Endodermal cell (in vitro differentiated cells): Measurements from ENCODE around the gene PLEKHA6. TPM values are rescaled to one million over a fixed set of nuclear protein-coding genes. Genes with fewer than 3 reads are reported as not detected.
"Not testable (repeated sequence)": the region's sequence is repeated elsewhere in the genome, so short reads cannot be mapped to it uniquely, and the experiment has no call there.

ENCODE experiments used
- DNase-seq: peaks from one replicate; pipeline ENCODE4 v3.0.0-alpha.2; 2017
- H3K27ac ChIP-seq: 2 replicates; pipeline ENCODE4 v1.5.1; 2013; ENCODE audit warnings: mild to moderate bottlenecking, low read depth, low read length, moderate library complexity
- H3K27me3 ChIP-seq: 2 replicates; pipeline ENCODE4 v1.6.1; 2013; ENCODE audit warnings: mild to moderate bottlenecking, low read length, moderate library complexity; ENCODE audit not compliant: insufficient read depth, control insufficient read depth, poor library complexity, severe bottlenecking
- H3K36me3 ChIP-seq: 2 replicates; pipeline ENCODE4 v1.7.0; 2013; ENCODE audit warnings: mild to moderate bottlenecking, low read length, moderate library complexity; ENCODE audit not compliant: control insufficient read depth, insufficient read depth
- H3K4me1 ChIP-seq: one replicate; pipeline ENCODE4 v1.7.0; 2013; ENCODE audit warnings: low read length; ENCODE audit not compliant: control insufficient read depth, insufficient read depth
- H3K4me3 ChIP-seq: 2 replicates; pipeline ENCODE4 v1.5.1; 2013; ENCODE audit warnings: mild to moderate bottlenecking, low read length, moderate library complexity
- H3K9ac ChIP-seq: 2 replicates; pipeline ENCODE4 v1.6.1; 2013; ENCODE audit warnings: mild to moderate bottlenecking, low read length, moderate library complexity; ENCODE audit not compliant: poor library complexity, severe bottlenecking; ENCODE audit errors: extremely low read depth
- H3K9me3 ChIP-seq: 2 replicates; pipeline ENCODE4 v1.6.1; 2013; ENCODE audit warnings: mild to moderate bottlenecking, low read length, moderate library complexity; ENCODE audit not compliant: control insufficient read depth
- H3K27ac Mint-ChIP-seq: 2 replicates; pipeline ENCODE4 v1.8.0; 2020; ENCODE audit warnings: mixed read lengths
- H3K27me3 Mint-ChIP-seq: 2 replicates; pipeline ENCODE4 v1.8.0; 2021; ENCODE audit warnings: mild to moderate bottlenecking, mixed read lengths; ENCODE audit not compliant: insufficient read depth
- H3K36me3 Mint-ChIP-seq: 2 replicates; pipeline ENCODE4 v1.8.0; 2020; ENCODE audit warnings: low read depth, mixed read lengths
- H3K4me1 Mint-ChIP-seq: 2 replicates; pipeline ENCODE4 v1.8.0; 2020; ENCODE audit warnings: mixed read lengths
- H3K4me3 Mint-ChIP-seq: 2 replicates; pipeline ENCODE4 v1.8.0; 2020; ENCODE audit warnings: mild to moderate bottlenecking, moderate library complexity, mixed read lengths
- H3K9me3 Mint-ChIP-seq: 2 replicates; pipeline ENCODE4 v1.8.0; 2020; ENCODE audit warnings: mild to moderate bottlenecking, mixed read lengths
- CTCF ChIP-seq: fragments of 200-600 bp; sonication (generic); conservative IDR thresholded peaks from 2 replicates; pipeline ENCODE4 v1.5.0; 2021; ENCODE audit warnings: antibody characterized with exemption, mild to moderate bottlenecking
- WGBS, 2 experiments: methylation state at CpG; one replicate each; pipeline versions ENCODE4 v1.1.5 to v1.1.7; 2013; ENCODE audit warnings: missing lambda C conversion rate in 2 of 2, mixed read lengths in 1 of 2; ENCODE audit not compliant: insufficient coverage in 1 of 2, insufficient read length in 1 of 2; 5-methylcytosine and 5-hydroxymethylcytosine counted together
- total RNA-seq, 2 donors: library from RNA; stranded (reverse); fragmentation: NEBNext Ultra II Directional in 1 of 2; extraction: Animal tissue kit (Norgen Biotek cat#: 25700) in 1 of 2; gene quantifications; 2 replicates in 1 of 2; 3 replicates in 1 of 2; pipeline ENCODE4 v1.2.1, GENCODE V29; 2021

Gene PLEKHA6
- total RNA-seq, 2 donors from 2014 or later, result 37.0 to 43.3 TPM

DNA sequence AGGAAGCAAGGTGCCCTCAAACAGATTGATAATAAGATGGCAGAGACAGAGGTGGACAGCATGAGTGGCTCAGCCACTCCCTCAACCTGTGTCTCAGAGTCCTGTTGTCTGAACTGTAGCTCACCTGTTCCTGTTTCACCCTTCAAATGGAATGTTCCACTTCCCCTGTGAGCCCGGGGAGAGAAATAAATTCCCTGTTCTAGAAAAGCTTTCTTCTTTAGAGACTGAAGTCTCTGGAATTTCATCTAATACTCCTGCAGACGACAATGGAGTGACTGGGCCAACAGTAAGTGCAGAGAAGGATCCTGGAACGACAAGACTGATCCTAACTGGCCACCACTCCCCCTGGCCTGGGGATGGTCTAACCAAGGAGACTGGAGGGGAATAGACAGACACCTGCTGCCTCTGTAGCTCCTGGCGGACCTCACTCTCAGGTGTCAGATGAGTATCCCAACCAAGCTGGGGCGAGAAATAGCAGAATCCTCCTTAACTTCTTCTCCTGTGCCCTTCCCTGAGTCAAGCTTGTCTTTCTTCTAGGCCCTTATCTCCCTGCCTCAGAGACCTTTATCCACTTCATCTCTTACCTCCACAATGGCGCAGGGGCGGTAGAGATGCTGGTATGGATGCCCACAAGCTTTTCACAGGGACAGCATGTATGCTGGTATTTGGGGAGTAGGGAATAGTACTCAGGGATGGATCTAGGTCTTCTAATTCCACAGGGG is 45.4 kb downstream of the PLEKHA6 start:
- H3K9me3 ChIP-seq, result no peaks in the 10 kb centered on the region
- H3K27me3 ChIP-seq, result no peaks in the 10 kb centered on the region
- Mint-ChIP-seq H3K27ac (peak overlapping the region; percentile 95), H3K9me3 (no peaks in the 10 kb centered on the region), H3K4me3 (no peak overlapping the region), H3K36me3 (no peaks in the 10 kb centered on the region), H3K27me3 (peaks cover 5% of the 10 kb centered on the region), H3K4me1 (peaks cover 36% of the 10 kb centered on the region)
- H3K9ac ChIP-seq, result no peak overlapping the region
- no peak for TF ChIP-seq CTCF
- no peak overlapping the region for H3K27ac ChIP-seq
- no peak overlapping the region for H3K4me3 ChIP-seq
- no peak for DNase-seq
- 74 to 78% methylated on average over 3 to 7 of the region's 7 CpGs for WGBS, 2 experiments
- no peaks in the 10 kb centered on the region for H3K36me3 ChIP-seq
- H3K4me1 ChIP-seq, result peaks cover 13% of the 10 kb centered on the region

- TF ChIP-seq CTCF, result no peak
- Histone ChIP-seq H3K9ac (no peak overlapping the region), H3K27me3 (no peaks in the 10 kb centered on the region), H3K36me3 (no peaks in the 10 kb centered on the region), H3K4me1 (peaks cover 13% of the 10 kb centered on the region), H3K4me3 (no peak overlapping the region), H3K27ac (no peak overlapping the region), H3K9me3 (no peaks in the 10 kb centered on the region)
- no peak overlapping the region for H3K4me3 Mint-ChIP-seq
- no peak for DNase-seq
- H3K4me1 Mint-ChIP-seq, result peaks cover 33% of the 10 kb centered on the region
- 86 to 88% methylated on average over 3 to 4 of the region's 4 CpGs for WGBS, 2 experiments
- no peaks in the 10 kb centered on the region for H3K36me3 Mint-ChIP-seq
- H3K27me3 Mint-ChIP-seq, result peaks cover 5% of the 10 kb centered on the region
- no peak overlapping the region for H3K27ac Mint-ChIP-seq
- no peaks in the 10 kb centered on the region for H3K9me3 Mint-ChIP-seq
Observed at GRCh38 chr1:204313675-204314074, 46.1 kb downstream of the PLEKHA6 start.

DNA sequence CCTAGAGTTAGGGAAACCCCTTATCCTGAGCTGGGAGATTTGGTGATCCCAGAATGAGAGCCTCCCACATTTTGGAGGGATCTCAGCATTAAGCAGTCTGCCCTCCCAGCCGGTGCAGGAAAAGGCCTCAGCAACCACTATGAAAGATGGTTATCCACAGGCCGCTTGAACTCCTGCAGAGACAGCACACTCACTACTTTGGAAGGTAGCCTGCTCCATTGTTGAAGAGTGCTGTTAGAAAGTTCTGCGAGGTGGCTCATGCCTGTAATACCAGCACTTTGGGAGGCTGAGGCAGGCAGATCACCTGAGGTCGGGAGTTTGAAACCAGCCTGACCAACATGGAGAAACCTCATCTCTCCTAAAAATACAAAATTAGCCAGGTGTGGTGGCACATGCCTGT is 48.8 kb downstream of the PLEKHA6 start:
- H3K9me3 ChIP-seq, H3K36me3 ChIP-seq, H3K36me3 Mint-ChIP-seq, H3K9ac ChIP-seq, H3K27ac ChIP-seq, DNase-seq, H3K4me3 Mint-ChIP-seq, H3K9me3 Mint-ChIP-seq, H3K4me3 ChIP-seq, H3K27ac Mint-ChIP-seq: not testable (repeated sequence)
- Mint-ChIP-seq H3K27me3 (peaks cover 12% of the 10 kb centered on the region), H3K4me1 (peaks cover 39% of the 10 kb centered on the region)
- peaks cover 11% of the 10 kb centered on the region for H3K27me3 ChIP-seq
- WGBS, 2 experiments, result 79 to 90% methylated on average over 3 to 4 of the region's 4 CpGs
- H3K4me1 ChIP-seq, result peaks cover 14% of the 10 kb centered on the region
